H1 (cell line): ENCODE results near the gene TXNRD2. TPM values are rescaled to one million over a fixed set of nuclear protein-coding genes. Genes with fewer than 3 reads are reported as not detected.

Source experiments
- CTCF ChIA-PET: fragments of 300-600 bp; sonication (Branson Sonifier 250); formaldehyde crosslinking; loops from one replicate; lab custom pipeline; 2021; ENCODE audit not compliant: partially characterized antibody; lab: Charles Lee
- POLR2A ChIA-PET: fragments of 300-600 bp; sonication (Branson Sonifier 250); formaldehyde crosslinking; loops from one replicate; lab custom pipeline; 2021; ENCODE audit warnings: inconsistent platforms; ENCODE audit not compliant: partially characterized antibody; lab: Charles Lee
- DNase-seq, 2 experiments: peaks; one replicate each; pipeline versions ENCODE4 v3.0.0 to v3.0.0-alpha.2; 2010 to 2022; ENCODE audit warnings: low spot score in 2 of 2, low read depth in 1 of 2, mixed read lengths in 1 of 2
- FAIRE-seq: peaks from 2 replicates; lab custom pipeline; 2011; peaks lifted over from hg19 to GRCh38; lab: Jason Lieb, UNC
- H2AFZ ChIP-seq: 2 replicates; pipeline ENCODE4 v1.8.1; 2012; ENCODE audit warnings: low read length, inconsistent platforms
- H2AK5ac ChIP-seq: 2 replicates; pipeline ENCODE4 v1.6.1; 2013; ENCODE audit warnings: low read depth, low read length
- H2BK120ac ChIP-seq: replicated peaks from 2 replicates; pipeline ENCODE3; 2013; ENCODE audit warnings: low read depth, low read length, inconsistent platforms
- H2BK12ac ChIP-seq: 2 replicates; pipeline ENCODE4 v1.6.1; 2013; ENCODE audit warnings: low read depth, low read length
- H2BK15ac ChIP-seq: 2 replicates; pipeline ENCODE4 v1.6.1; 2013; ENCODE audit warnings: low read length
- H2BK20ac ChIP-seq: 2 replicates; pipeline ENCODE4 v1.6.1; 2013; ENCODE audit warnings: low read length
- H2BK5ac ChIP-seq: 2 replicates; pipeline ENCODE4 v1.6.1; 2013; ENCODE audit warnings: low read depth, low read length
- H3K14ac ChIP-seq: 2 replicates; pipeline ENCODE4 v1.6.1; 2013; ENCODE audit warnings: inconsistent platforms; ENCODE audit not compliant: insufficient read length
- H3K18ac ChIP-seq: 2 replicates; pipeline ENCODE4 v1.6.1; 2013; ENCODE audit warnings: low read length; ENCODE audit errors: extremely low read depth
- H3K23ac ChIP-seq: 2 replicates; pipeline ENCODE4 v1.6.1; 2013; ENCODE audit warnings: inconsistent platforms; ENCODE audit not compliant: insufficient read length
- H3K23me2 ChIP-seq: 2 replicates; pipeline ENCODE4 v1.6.1; 2013; ENCODE audit warnings: low read depth, low read length
- H3K27ac ChIP-seq: 2 replicates; pipeline ENCODE4 v1.6.1; 2011; ENCODE audit warnings: low read depth, low read length, inconsistent platforms
- H3K27me3 ChIP-seq, 4 experiments: replicated peaks in 1 of 4; 1 replicate in 1 of 4; 2 replicates in 3 of 4; pipeline versions ENCODE4 v1.6.1 to v1.8.1; 2011 to 2013; ENCODE audit warnings: low read length in 3 of 4, mild to moderate bottlenecking in 3 of 4, inconsistent platforms in 2 of 4, mixed read lengths in 2 of 4, moderate library complexity in 1 of 4; ENCODE audit not compliant: control insufficient read depth in 3 of 4, insufficient read depth in 3 of 4; ENCODE audit errors: extremely low read depth in 1 of 4
- H3K36me3 ChIP-seq, 4 experiments: 2 replicates each; pipeline versions ENCODE4 v1.6.1 to v1.8.1; 2011 to 2013; ENCODE audit warnings: mild to moderate bottlenecking in 4 of 4, low read length in 3 of 4, moderate library complexity in 2 of 4, control low read depth in 1 of 4, inconsistent platforms in 1 of 4; ENCODE audit not compliant: insufficient read depth in 4 of 4, control insufficient read depth in 2 of 4
- H3K4ac ChIP-seq: replicated peaks from 2 replicates; pipeline ENCODE3; 2013; ENCODE audit warnings: low read length, low read depth, mixed read lengths, inconsistent platforms; ENCODE audit not compliant: insufficient read length
- H3K4me1 ChIP-seq, 4 experiments: replicated peaks in 1 of 4; 1 replicate in 1 of 4; 2 replicates in 3 of 4; pipeline versions ENCODE4 v1.6.1 to v1.8.1; 2011 to 2013; ENCODE audit warnings: low read length in 3 of 4, inconsistent platforms in 2 of 4, mixed read lengths in 1 of 4; ENCODE audit not compliant: insufficient read depth in 4 of 4, control insufficient read depth in 3 of 4
- H3K4me2 ChIP-seq, 2 experiments: 2 replicates each; pipeline versions ENCODE4 v1.6.1 to v1.8.1; 2011 to 2013; ENCODE audit warnings: low read depth in 2 of 2, low read length in 2 of 2, control low read depth in 1 of 2, inconsistent platforms in 1 of 2, mild to moderate bottlenecking in 1 of 2; ENCODE audit not compliant: insufficient read depth in 1 of 2
- H3K4me3 ChIP-seq, 4 experiments: fragments of 200-600, 300-600 bp in 1 of 4; sonication (generic), shearing (Covaris generic), sonication (Bioruptor Twin) in 1 of 4; 2 replicates each; pipeline versions ENCODE4 v1.5.1 to v1.8.1; 2011 to 2016; ENCODE audit warnings: low read length in 4 of 4, low read depth in 3 of 4, control low read depth in 2 of 4, inconsistent platforms in 2 of 4, mild to moderate bottlenecking in 2 of 4, mixed read lengths in 1 of 4, moderate library complexity in 1 of 4; ENCODE audit not compliant: insufficient read depth in 2 of 4; ENCODE audit errors: extremely low read depth in 1 of 4
- H3K56ac ChIP-seq: replicated peaks from 2 replicates; pipeline ENCODE3; 2013; ENCODE audit warnings: low read depth, mild to moderate bottlenecking, mixed read lengths, low read length, inconsistent platforms; ENCODE audit not compliant: insufficient read length
- H3K79me1 ChIP-seq: 2 replicates; pipeline ENCODE4 v1.6.1; 2013; ENCODE audit warnings: low read depth, low read length, control low read depth
- H3K79me2 ChIP-seq, 2 experiments: 2 replicates each; pipeline versions ENCODE4 v1.6.1 to v1.8.1; 2012 to 2013; ENCODE audit warnings: low read length in 2 of 2, mild to moderate bottlenecking in 2 of 2, inconsistent platforms in 1 of 2; ENCODE audit not compliant: insufficient read depth in 2 of 2, control insufficient read depth in 1 of 2
- H3K9ac ChIP-seq, 4 experiments: replicated peaks in 1 of 4; 1 replicate in 1 of 4; 2 replicates in 3 of 4; pipeline versions ENCODE4 v1.6.1 to v1.8.1; 2011 to 2013; ENCODE audit warnings: low read depth in 3 of 4, low read length in 3 of 4, control low read depth in 2 of 4, mild to moderate bottlenecking in 2 of 4, moderate library complexity in 2 of 4, inconsistent platforms in 1 of 4; ENCODE audit errors: extremely low read depth in 1 of 4
- H3K9me3 ChIP-seq, 2 experiments: 2 replicates each; pipeline versions ENCODE4 v1.6.1 to v1.8.1; 2012 to 2013; ENCODE audit warnings: mild to moderate bottlenecking in 2 of 2, moderate library complexity in 2 of 2, control low read depth in 1 of 2, inconsistent platforms in 1 of 2, low read depth in 1 of 2, low read length in 1 of 2, mixed read lengths in 1 of 2; ENCODE audit not compliant: insufficient read depth in 2 of 2
- H4K20me1 ChIP-seq, 2 experiments: replicated peaks in 1 of 2; 2 replicates each; pipeline versions ENCODE3 to v1.8.1; 2011 to 2013; ENCODE audit warnings: inconsistent platforms in 2 of 2, low read length in 2 of 2, mild to moderate bottlenecking in 1 of 2; ENCODE audit not compliant: insufficient read depth in 2 of 2, control insufficient read depth in 1 of 2
- H4K5ac ChIP-seq: 2 replicates; pipeline ENCODE4 v1.6.1; 2013; ENCODE audit warnings: low read length, low read depth, mixed read lengths, inconsistent platforms; ENCODE audit not compliant: insufficient read length
- H4K8ac ChIP-seq: 2 replicates; pipeline ENCODE4 v1.8.0; 2013; ENCODE audit warnings: mild to moderate bottlenecking, moderate library complexity, low read length, inconsistent platforms; ENCODE audit not compliant: insufficient read depth; ENCODE audit errors: extremely low read depth
- H4K91ac ChIP-seq: replicated peaks from 2 replicates; pipeline ENCODE3; 2013; ENCODE audit warnings: low read length, mixed read lengths, inconsistent platforms; ENCODE audit not compliant: insufficient read length
- ATF2 ChIP-seq: IDR thresholded peaks from 2 replicates; pipeline ENCODE4 v1.6.1; 2012; ENCODE audit warnings: low read length, inconsistent platforms
- CEBPB ChIP-seq: IDR thresholded peaks from 2 replicates; pipeline ENCODE4 v1.6.1; 2012; ENCODE audit warnings: low read depth, low read length
- CHD1 ChIP-seq: IDR thresholded peaks from 2 replicates; pipeline ENCODE4 v1.6.1; 2012; ENCODE audit warnings: low read depth, low read length, improper control_type of control experiment
- EP300 ChIP-seq, 2 experiments: IDR thresholded peaks; 1 replicate in 1 of 2; 2 replicates in 1 of 2; pipeline ENCODE4 v1.6.1; 2011 to 2012; ENCODE audit warnings: low read depth in 2 of 2, low read length in 2 of 2, mild to moderate bottlenecking in 2 of 2, borderline replicate concordance in 1 of 2, inconsistent platforms in 1 of 2, moderate library complexity in 1 of 2
- NANOG ChIP-seq: IDR thresholded peaks from 2 replicates; pipeline ENCODE4 v1.6.1; 2011; ENCODE audit warnings: low read length, low read depth, mild to moderate bottlenecking, inconsistent platforms; ENCODE audit not compliant: insufficient read depth, poor library complexity, severe bottlenecking
- NRF1 ChIP-seq: IDR thresholded peaks from 2 replicates; pipeline ENCODE4 v1.6.1; 2011; ENCODE audit warnings: mild to moderate bottlenecking, low read depth, low read length, improper control_type of control experiment
- RNF2 ChIP-seq: fragments of 200-900, 300-1000 bp; sonication (generic); IDR thresholded peaks from 2 replicates; pipeline ENCODE4 v1.7.1; 2016; ENCODE audit warnings: borderline replicate concordance, low read depth, mild to moderate bottlenecking, antibody characterized with exemption, low read length; ENCODE audit not compliant: poor library complexity, severe bottlenecking; ENCODE audit errors: missing control alignments
- TAF1 ChIP-seq: IDR thresholded peaks from 2 replicates; pipeline ENCODE4 v1.6.1; 2011; ENCODE audit warnings: mild to moderate bottlenecking, low read depth, low read length
- TAF7 ChIP-seq: optimal IDR thresholded peaks from 2 replicates; pipeline ENCODE3; 2011; ENCODE audit warnings: low read depth, mild to moderate bottlenecking, inconsistent platforms, low read length, moderate library complexity, borderline replicate concordance
- WGBS, 2 experiments: shearing (Covaris generic) in 1 of 2; methylation state at CpG; one replicate each; pipeline versions ENCODE4 v1.1.6 to v1.1.7; 2013 to 2015; ENCODE audit warnings: low lambda C conversion rate in 2 of 2, mixed read lengths in 2 of 2, inconsistent platforms in 1 of 2, low coverage in 1 of 2, missing lambda C conversion rate in 1 of 2; ENCODE audit not compliant: insufficient replicate concordance in 2 of 2, insufficient coverage in 1 of 2, insufficient read length in 1 of 2; ENCODE audit errors: extremely low coverage in 1 of 2, missing lambda C conversion rate in 1 of 2; 5-methylcytosine and 5-hydroxymethylcytosine counted together
- polyA plus RNA-seq, 7 experiments: library from polyadenylated mRNA; depleted of rRNA in 3 of 7; stranded (reverse) in 5 of 7; unstranded in 2 of 7; fragments of >200 nt in 5 of 7; fragments of 200-250 nt in 2 of 7; gene quantifications; 1 replicate in 5 of 7; 2 replicates in 1 of 7; 4 replicates in 1 of 7; pipeline versions ENCODE4 v1.2.1 to v1.2.3, GENCODE V29; 2011 to 2013; ENCODE audit warnings: missing spikeins in 2 of 7, mixed read lengths in 2 of 7
- total RNA-seq: library from RNA; stranded (reverse); fragmentation: NEBNext Ultra II Directional; extraction: Animal tissue kit (Norgen Biotek cat#: 25700); gene quantifications from 2 replicates; pipeline ENCODE4 v1.2.1, GENCODE V29; 2021

The TXNRD2 gene
- total and polyA plus RNA-seq, 2 of the 8 experiments (the other 6 are each of a cell fraction or from before 2014, with no cell fraction given): 14.8 to 21.9 TPM

GRCh38 chr22:19868773-19869471 lies 72.7 kb downstream of the TXNRD2 start:
- H4K8ac ChIP-seq: no peak overlapping the region
- peak overlapping the region; percentile 48; the same call in 1 of the 2 replicates for H2BK20ac ChIP-seq
- no peak overlapping the region for H2BK120ac ChIP-seq
- no peak overlapping the region for H3K4ac ChIP-seq
- H3K27ac ChIP-seq: no peak overlapping the region
- no peak overlapping the region; the same call in 1 of the 2 replicates for H2AK5ac ChIP-seq
- H3K14ac ChIP-seq: no peak overlapping the region
- H3K27me3 ChIP-seq: no peaks in the 10 kb centered on the region
- H3K36me3 ChIP-seq: no peaks in the 10 kb centered on the region
- no peaks in the 10 kb centered on the region for H3K23me2 ChIP-seq
- H3K4me3 ChIP-seq: no peak overlapping the region
- no peaks in the 10 kb centered on the region for H3K79me2 ChIP-seq
- peak in 1 of 2 experiments; percentile 49 for DNase-seq
- no peak overlapping the region; the same call in 1 of the 2 replicates for H3K18ac ChIP-seq
- H2AFZ ChIP-seq: no peak overlapping the region
- H2BK12ac ChIP-seq: no peak overlapping the region
- H3K4me2 ChIP-seq: no peak overlapping the region
- H3K9ac ChIP-seq: no peak overlapping the region
- no peaks in the 10 kb centered on the region; the same call in 1 of the 2 replicates for H3K79me1 ChIP-seq
- peak overlapping the region; percentile 92 for H2BK15ac ChIP-seq
- no peaks in the 10 kb centered on the region for H3K9me3 ChIP-seq
- no peak for FAIRE-seq
- H3K56ac ChIP-seq: no peak overlapping the region
- peak overlapping the region; percentile 34 for H4K91ac ChIP-seq
- H2BK5ac ChIP-seq: peak overlapping the region; percentile 68; the same call in 1 of the 2 replicates
- WGBS, 2 experiments: 68% methylated on average over 23 of the region's 23 CpGs; no CpG with 5 or more reads in 1 of the 2 experiments
- no peak overlapping the region for H4K5ac ChIP-seq
- H3K23ac ChIP-seq: no peak overlapping the region
- H3K4me1 ChIP-seq: peaks cover 0 to 7% (median 4%) of the 10 kb centered on the region in 4 experiments; a peak in 4 of 7 replicates
- ChIA-PET POLR2A (interaction anchor here (1.1 to 4.6 kb wide), 5 partner anchors 12 to 28 kb away, joined by 4 to 27 read pairs (median 4); no protein-coding TSS in a partner anchor), CTCF (interaction anchor here (0.8 to 2.2 kb wide), 8 partner anchors 12 to 138 kb away, joined by 3 to 7 read pairs (median 4); no protein-coding TSS in a partner anchor)
- no peaks in the 10 kb centered on the region for H4K20me1 ChIP-seq
- TF ChIP-seq NRF1: no peak
- no peak for TF ChIP-seq TAF1
- TF ChIP-seq NANOG: no peak
- TF ChIP-seq CHD1: no peak
- TF ChIP-seq RNF2: no peak
- no peak for TF ChIP-seq ATF2
- no peak for TF ChIP-seq CEBPB
- no peak for TF ChIP-seq EP300 (IDR thresholded peaks at IDR 0.05; ENCODE audit: borderline replicate concordance in 1 of 2, low read depth in 2 of 2, low read length in 2 of 2)
- TF ChIP-seq TAF7: no peak
